Measurements from ENCODE around the gene LMF1. TPM values are rescaled to one million over a fixed set of nuclear protein-coding genes. Genes with fewer than 3 reads are reported as not detected.

The LMF1 gene
- total RNA-seq, 2 donors from 2014 or later = 15.8 to 20.1 TPM

DNA sequence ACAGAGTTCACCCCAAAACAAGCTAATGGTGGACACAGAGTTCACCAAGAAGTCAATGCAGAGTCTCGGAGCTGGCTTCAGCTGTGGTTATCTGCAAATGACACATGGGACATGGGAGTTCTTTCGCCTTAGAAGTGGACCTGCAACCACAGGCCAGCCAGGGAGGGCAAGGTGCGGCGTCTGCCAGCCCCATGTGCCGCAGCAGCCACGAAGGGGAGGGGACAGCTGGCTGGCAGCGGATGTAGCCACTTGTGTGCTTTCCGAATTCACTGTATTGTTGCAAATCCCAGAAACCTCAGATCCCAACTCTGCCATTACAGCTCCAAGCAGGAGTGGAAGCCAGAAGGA is 24.8 kb downstream of the LMF1 start:
- WGBS, 2 donors = 90% methylated on average over 2 to 8 of the region's 8 CpGs
- no peak for DNase-seq
- TF ChIP-seq, protein P1, sequence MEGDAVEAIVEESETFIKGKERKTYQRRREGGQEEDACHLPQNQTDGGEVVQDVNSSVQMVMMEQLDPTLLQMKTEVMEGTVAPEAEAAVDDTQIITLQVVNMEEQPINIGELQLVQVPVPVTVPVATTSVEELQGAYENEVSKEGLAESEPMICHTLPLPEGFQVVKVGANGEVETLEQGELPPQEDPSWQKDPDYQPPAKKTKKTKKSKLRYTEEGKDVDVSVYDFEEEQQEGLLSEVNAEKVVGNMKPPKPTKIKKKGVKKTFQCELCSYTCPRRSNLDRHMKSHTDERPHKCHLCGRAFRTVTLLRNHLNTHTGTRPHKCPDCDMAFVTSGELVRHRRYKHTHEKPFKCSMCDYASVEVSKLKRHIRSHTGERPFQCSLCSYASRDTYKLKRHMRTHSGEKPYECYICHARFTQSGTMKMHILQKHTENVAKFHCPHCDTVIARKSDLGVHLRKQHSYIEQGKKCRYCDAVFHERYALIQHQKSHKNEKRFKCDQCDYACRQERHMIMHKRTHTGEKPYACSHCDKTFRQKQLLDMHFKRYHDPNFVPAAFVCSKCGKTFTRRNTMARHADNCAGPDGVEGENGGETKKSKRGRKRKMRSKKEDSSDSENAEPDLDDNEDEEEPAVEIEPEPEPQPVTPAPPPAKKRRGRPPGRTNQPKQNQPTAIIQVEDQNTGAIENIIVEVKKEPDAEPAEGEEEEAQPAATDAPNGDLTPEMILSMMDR (IDR thresholded peaks at IDR 0.05) = no peak
- no peak for TF ChIP-seq POLR2A (IDR thresholded peaks at IDR 0.05)
- H3K36me3 ChIP-seq (replicated peaks in 1 of 2; ENCODE audit: insufficient read depth in 1 of 2, low read depth in 2 of 2) = no peaks in the 10 kb centered on the region
- no peaks in the 10 kb centered on the region for H3K4me1 ChIP-seq
- H3K4me3 ChIP-seq = no peak overlapping the region
- H3K27ac ChIP-seq = no peak overlapping the region
- no peaks in the 10 kb centered on the region for H3K27me3 ChIP-seq
- intact Hi-C loops (cut with DNase I) = no loop called here
- H3K9me3 ChIP-seq = peaks cover 0 to 9% (median 0%) of the 10 kb centered on the region in 3 donors
- no peak for ATAC-seq

DNA sequence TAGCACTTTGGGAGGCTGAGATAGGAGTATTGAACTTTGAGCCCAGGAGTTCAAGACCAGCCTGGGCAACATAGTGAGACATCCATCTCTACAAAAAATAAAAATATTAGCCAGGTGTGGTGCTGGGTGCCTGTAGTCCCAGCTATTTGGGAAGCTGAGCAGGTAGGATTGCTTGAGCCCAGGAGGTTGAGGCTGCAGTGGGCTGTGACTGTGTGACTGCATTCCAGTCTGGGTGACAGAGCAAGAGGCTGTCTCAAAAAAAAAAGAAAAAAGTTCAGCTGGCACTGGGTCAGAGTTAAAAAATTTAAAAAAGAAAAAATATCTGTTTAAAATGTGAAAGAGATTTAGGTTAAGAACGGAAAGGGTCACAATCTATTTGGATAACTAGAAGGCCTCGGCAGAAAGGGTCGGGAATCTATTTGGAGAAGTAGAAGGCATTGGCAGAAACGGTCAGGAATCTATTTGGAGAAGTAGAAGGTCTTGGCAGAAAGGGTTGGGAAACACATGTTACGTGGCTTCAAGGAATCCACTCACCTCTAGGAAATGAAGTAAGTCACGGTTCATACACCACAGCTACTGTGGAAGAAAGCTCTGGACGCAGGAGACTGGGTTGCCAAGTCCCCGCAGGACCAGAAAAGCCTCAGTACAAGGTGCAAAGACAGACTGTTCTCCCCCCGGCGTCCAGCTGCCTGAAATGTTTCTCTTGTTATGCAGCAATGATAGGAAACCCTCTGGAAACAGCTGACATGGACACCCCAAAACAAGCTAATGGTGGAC is 25.3 kb downstream of the LMF1 start:
- 90 to 91% methylated on average over 9 to 10 of the region's 10 CpGs for WGBS, 2 donors
- Histone ChIP-seq H3K27me3 (no peaks in the 10 kb centered on the region), H3K27ac (no peak overlapping the region), H3K4me3 (no peak overlapping the region), H3K4me1 (no peaks in the 10 kb centered on the region), H3K9me3 (peaks cover 0 to 9% (median 0%) of the 10 kb centered on the region in 3 donors), H3K36me3 (replicated peaks in 1 of 2; ENCODE audit: insufficient read depth in 1 of 2, low read depth in 2 of 2) (no peaks in the 10 kb centered on the region)
- DNase-seq (no peak), ATAC-seq (no peak)
- intact Hi-C loops (cut with DNase I) = no loop called here
- no peak for TF ChIP-seq POLR2A (IDR thresholded peaks at IDR 0.05)
- TF ChIP-seq, protein P1 (IDR thresholded peaks at IDR 0.05) = no peak

DNA sequence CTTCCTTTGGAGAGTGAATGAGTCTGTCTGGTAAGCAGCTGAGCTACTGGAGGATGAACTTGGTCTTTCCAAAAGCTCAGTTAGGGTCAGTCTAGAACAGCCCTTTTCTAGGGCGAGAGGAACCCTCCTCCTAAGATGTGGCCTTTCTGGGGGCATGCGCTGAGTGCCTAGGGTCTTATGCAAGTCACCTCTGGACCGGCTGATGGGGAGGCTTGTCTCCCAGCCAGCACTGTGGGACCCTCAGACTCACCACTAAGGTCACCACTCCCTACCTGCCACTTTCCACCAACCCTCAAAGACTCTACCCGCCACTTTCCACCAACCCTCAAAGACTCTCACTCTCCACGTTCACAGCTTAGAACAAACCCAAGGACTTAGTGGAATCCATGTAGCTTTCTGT is 26.8 kb downstream of the LMF1 start:
- peaks cover 0 to 9% (median 0%) of the 10 kb centered on the region in 3 donors for H3K9me3 ChIP-seq

DNA sequence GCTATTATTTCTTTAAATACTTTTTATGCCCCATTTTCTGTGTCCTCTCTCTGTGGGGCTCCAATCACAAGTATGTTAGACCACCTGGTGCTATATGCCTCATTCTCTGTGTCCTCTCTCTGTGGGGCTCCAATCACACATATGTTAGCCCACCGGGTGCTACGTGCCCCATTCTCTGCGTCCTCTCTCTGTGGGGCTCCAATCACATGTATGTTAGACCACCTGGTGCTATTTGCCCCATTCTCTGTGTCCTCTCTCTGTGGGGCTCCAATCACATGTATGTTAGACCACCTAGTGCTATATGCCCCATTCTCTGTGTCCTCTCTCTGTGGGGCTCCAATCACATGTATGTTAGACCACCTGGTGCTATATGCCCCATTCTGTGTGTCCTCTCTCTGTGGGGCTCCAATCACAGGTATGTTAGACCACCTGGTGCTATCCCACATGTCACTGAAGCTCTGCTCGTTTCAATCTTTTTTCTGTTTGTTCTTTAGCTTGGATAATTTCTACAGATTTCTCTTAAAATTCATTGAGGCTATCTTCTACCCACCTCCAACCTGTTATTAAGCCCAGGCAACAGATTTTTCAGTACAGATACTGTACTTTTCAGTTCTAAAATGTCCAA is 28.2 kb downstream of the LMF1 start:
- Histone ChIP-seq H3K9me3 (peaks cover 0 to 9% (median 0%) of the 10 kb centered on the region in 3 donors), H3K4me3 (no peak overlapping the region), H3K36me3 (replicated peaks in 1 of 2; ENCODE audit: insufficient read depth in 1 of 2, low read depth in 2 of 2) (no peaks in the 10 kb centered on the region), H3K27ac (no peak overlapping the region), H3K27me3 (no peaks in the 10 kb centered on the region), H3K4me1 (no peaks in the 10 kb centered on the region)
- 87 to 95% methylated on average over 4 of the region's 4 CpGs for WGBS, 2 donors
- TF ChIP-seq, protein P1 (IDR thresholded peaks at IDR 0.05) = no peak
- TF ChIP-seq POLR2A (IDR thresholded peaks at IDR 0.05) = no peak
- ATAC-seq = no peak
- intact Hi-C loops (cut with DNase I) = no loop called here
- no peak for DNase-seq

More for the DNA sequence above, 26.8 kb downstream of the LMF1 start:
- no peak for DNase-seq
- Histone ChIP-seq H3K27me3 (no peaks in the 10 kb centered on the region), H3K4me1 (no peaks in the 10 kb centered on the region), H3K36me3 (replicated peaks in 1 of 2; ENCODE audit: insufficient read depth in 1 of 2, low read depth in 2 of 2) (no peaks in the 10 kb centered on the region), H3K27ac (no peak overlapping the region), H3K4me3 (no peak overlapping the region)
- intact Hi-C loops (cut with DNase I) = no loop called here
- TF ChIP-seq, protein P1 (IDR thresholded peaks at IDR 0.05) = no peak
- TF ChIP-seq POLR2A (IDR thresholded peaks at IDR 0.05) = no peak
- no peak for ATAC-seq
- WGBS, 2 donors = 95 to 98% methylated on average over 5 of the region's 5 CpGs
